Measurements from ENCODE around the gene UNC93B1.
A peak's percentile ranks its signal among the peaks of the same experiment; 100 is the strongest.

Gene UNC93B1

DNA sequence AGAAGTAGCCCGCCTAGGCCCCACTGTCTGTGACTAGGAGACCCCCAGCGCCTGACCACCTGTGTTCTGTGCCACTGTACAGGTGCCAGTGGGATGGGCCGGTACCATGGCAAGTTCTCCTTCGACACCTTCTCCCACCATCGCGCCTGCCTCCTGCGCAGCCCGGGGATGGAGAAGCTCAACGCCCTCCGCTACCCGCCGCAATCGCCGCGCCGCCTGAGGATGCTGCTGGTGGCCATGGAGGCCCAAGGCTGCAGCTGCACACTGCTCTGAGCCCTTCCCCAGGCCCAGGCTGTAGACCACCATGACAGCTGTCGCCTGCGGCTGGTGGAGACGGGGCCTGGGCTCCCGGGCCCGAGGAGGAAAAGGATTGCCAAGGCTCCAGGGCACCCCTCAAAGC is 23.8 kb upstream of the UNC93B1 start:
- DNase-seq (ENCODE audit: low read depth, low spot score): no peak
- H3K4me3 ChIP-seq (ENCODE audit: low read length): no peak overlapping the region

DNA sequence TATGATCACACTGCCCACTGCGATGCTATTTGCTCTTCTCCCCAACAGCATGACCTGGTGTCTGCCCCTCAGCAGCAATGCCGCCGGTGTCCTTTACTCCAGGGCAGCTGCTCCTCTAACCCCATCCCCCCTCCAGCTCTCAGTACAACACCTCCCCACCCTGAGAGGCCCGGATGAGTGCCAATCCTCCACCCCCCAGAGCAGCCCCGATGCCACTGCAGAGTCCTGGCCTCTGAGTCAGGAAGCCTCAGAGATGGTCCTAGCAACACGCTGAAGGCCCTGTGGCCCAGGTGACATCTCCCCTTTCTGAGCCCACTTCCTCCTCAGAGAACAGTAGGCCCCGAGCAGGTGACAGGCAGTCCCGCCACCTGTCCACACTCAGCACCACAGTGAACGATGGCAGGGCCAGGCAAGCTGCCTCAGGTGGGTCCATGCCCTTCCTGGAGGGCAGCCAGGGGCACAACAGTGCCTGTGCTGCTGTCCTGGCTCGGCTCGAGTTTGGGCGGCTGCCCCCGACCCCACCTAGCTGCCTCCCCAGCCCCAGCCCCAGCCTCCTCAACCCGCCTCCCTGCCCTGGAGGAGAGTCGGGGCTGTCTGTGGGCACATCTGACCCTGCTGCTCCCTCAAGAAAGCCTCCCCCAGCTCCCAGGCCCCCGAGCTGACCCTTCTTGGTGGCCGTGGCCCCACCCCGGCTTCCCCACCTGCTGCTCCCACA is 22.7 kb upstream of the UNC93B1 start:
- H3K4me3 ChIP-seq (ENCODE audit: low read length): no peak overlapping the region
- no peak for DNase-seq (ENCODE audit: low read depth, low spot score)

DNA sequence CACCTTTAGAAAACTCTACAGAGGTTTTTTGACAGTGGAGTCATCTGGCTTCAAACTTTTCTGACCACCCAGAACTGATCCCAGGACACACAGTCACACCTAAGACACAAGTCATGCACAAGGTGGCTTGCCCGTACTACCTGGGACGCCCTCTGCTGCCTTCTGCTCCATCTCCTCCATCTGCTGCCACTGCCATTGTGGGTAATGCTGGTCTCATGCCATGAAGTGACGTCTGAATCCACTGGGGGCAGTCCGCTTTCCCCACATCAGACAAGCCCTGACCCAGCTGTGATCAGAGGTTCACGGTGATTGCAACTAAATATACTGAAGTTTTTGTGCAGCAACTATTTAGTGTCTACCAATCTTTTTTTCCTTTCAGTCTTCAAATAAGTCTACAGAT is 21.1 kb upstream of the UNC93B1 start:
- DNase-seq (ENCODE audit: low read depth, low spot score): peak; percentile 60

DNA sequence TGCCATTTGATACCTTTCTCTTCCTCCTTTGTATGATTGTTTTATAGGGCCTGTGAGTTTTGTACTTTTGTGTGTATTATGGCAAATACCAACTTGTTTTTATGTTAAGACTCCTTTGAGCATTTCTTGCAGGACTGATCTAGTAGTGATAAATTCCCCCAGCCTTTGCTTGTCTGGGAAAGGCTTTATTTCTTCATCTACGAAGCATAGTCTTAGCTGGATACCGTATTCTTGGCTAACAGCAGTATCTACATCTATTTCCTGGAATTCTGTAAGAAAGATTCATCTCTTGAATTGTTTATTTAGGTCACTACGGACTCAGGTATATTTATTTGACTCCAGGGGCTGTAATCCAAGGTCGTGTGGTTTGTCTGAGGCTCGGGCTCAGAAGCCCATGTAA is 20.6 kb upstream of the UNC93B1 start:
- no peak for DNase-seq (ENCODE audit: low read depth, low spot score)
- H3K4me3 ChIP-seq (ENCODE audit: low read length): no peak overlapping the region

More for the DNA sequence above, 21.1 kb upstream of the UNC93B1 start:
- no peak overlapping the region for H3K4me3 ChIP-seq (ENCODE audit: low read length)

DNA sequence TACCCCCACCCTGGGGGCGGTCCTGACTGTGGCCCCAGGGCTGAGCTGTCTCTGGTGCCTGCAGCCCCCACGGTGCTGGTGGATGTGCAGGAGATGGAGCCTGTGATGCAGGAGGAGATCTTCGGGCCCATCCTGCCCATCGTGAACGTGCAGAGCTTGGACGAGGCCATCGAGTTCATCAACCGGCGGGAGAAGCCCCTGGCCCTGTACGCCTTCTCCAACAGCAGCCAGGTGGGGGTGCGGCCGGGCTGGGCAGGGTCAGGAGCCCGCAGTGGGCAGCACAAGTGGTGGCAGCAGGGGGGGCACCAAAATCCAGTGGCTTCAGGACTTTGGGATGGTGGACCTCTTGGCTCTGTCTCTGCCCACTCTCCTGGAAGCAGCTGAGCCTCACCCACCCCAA is 18.6 kb upstream of the UNC93B1 start:
- DNase-seq (ENCODE audit: low read depth, low spot score): no peak
- no peak overlapping the region for H3K4me3 ChIP-seq (ENCODE audit: low read length)

DNA sequence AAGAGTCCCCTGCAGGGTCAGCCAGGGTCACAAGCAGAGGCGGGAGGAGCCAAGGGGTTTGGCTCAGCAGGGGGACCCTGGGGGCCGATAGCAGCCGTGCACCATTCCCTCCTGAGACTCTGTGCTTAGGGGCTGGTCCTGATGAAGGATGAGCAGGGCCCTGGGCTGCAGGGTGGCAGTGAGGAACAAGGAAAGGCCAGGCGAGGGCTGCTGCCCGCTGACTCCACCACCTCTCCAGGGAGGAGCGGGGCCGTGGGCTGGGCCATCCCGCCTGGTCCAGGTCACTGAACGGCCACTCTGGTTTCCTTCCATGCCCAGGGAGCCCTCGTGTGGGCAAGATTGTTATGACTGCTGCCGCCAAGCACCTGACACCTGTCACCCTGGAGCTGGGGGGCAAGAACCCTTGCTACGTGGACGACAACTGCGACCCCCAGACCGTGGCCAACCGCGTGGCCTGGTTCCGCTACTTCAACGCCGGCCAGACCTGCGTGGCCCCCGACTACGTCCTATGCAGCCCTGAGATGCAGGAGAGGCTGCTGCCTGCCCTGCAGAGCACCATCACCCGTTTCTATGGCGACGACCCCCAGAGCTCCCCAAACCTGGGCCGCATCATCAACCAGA is 17.4 kb upstream of the UNC93B1 start:
- no peak overlapping the region for H3K4me3 ChIP-seq (ENCODE audit: low read length)
- DNase-seq (ENCODE audit: low read depth, low spot score): no peak

DNA sequence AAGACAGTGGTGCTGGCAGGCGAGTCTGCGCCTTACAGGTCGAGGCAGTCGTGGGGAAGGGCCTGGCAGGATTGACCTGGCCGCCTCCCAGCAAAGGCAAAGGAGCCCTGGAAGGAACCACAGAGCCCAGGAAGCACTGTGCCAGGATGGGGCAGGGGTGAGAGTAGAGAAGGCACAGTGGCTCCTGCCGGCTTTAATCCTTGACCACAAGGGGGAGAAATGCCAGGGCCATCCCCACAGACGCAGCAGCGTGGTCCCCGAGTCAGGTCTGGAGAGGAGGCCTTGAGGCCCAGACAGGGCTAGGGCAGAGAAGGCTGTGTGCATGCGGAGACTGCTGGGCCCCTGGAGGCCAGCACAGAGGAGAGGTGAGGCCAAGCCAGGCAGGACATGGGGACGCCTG is 16.7 kb upstream of the UNC93B1 start:
- H3K4me3 ChIP-seq (ENCODE audit: low read length): no peak overlapping the region
- DNase-seq (ENCODE audit: low read depth, low spot score): no peak

DNA sequence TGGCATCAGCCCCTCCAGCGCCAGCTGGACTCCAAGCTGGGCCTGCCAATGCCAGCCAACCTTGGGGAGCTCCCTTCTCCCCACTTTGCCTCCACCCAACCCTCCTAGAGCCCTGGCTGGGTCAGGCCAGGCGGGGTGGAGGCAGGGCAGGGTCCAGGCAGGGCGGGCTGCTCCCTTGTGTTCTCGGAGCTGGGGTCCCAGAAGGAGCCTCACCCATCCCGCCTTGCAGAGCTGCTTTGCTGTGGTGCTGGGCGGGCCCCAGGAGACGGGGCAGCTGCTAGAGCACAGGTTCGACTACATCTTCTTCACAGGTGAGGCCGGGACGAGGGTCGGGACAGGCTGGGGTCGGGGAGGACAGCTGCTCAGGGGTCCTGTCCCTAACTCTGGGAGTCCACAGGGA is 15.6 kb upstream of the UNC93B1 start:
- H3K4me3 ChIP-seq (ENCODE audit: low read length): no peak overlapping the region
- DNase-seq (ENCODE audit: low read depth, low spot score): no peak

DNA sequence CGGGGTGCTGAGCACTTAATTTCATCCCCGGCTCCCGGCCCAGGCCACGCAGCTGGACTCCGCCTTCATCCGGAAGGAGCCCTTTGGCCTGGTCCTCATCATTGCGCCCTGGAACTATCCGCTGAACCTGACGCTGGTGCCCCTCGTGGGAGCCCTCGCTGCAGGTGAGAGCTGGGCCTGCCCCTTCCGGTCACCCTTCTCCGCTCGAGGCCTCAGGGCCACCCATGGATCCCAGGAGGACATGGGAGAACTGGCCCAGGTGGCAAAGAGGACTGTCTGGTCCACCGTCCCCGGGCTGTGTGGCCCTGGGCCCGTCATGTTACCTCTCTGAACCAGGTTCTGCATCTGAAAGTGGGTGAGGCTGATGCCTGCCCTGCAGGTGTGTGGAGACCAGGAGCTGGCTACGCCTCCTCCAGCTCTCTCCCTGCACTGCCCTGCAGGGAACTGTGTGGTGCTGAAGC is 14.9 kb upstream of the UNC93B1 start:
- H3K4me3 ChIP-seq (ENCODE audit: low read length): no peak overlapping the region
- no peak for DNase-seq (ENCODE audit: low read depth, low spot score)

DNA sequence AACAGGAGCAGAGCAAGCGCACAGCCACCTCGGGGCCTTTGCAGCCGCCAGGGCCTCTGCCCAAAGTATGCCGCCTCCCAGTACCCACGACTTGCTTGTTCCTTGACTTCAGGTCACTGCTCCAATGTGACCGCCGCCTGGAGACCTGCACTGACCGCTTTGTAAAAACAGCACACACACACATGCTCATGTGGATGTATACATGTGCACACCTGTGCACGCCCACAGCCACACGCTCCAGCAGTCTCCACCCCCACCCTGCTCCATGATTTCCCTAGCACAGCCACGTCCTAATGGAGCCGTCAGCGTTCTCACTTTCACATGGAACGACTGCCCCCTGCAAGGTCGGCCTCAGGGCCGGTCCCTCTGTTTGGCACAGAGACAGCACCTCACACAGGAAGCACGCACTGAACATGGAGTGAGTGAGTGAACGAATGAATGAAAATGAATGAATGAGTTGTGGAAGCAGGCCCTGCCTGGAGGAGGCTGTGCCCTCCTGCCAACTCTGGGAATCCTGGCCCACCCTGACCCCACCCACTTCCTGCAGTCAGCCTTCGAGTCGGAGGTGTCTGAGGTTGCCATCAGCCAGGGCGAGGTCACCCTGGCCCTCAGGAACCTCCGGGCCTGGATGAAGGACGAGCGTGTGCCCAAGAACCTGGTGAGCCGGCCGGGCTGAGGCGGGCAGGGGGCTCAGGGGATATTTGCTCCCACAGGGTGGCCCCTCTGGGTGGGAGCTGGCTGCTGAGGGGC is 14.3 kb upstream of the UNC93B1 start:
- DNase-seq (ENCODE audit: low read depth, low spot score): no peak
- no peak overlapping the region for H3K4me3 ChIP-seq (ENCODE audit: low read length)

DNA sequence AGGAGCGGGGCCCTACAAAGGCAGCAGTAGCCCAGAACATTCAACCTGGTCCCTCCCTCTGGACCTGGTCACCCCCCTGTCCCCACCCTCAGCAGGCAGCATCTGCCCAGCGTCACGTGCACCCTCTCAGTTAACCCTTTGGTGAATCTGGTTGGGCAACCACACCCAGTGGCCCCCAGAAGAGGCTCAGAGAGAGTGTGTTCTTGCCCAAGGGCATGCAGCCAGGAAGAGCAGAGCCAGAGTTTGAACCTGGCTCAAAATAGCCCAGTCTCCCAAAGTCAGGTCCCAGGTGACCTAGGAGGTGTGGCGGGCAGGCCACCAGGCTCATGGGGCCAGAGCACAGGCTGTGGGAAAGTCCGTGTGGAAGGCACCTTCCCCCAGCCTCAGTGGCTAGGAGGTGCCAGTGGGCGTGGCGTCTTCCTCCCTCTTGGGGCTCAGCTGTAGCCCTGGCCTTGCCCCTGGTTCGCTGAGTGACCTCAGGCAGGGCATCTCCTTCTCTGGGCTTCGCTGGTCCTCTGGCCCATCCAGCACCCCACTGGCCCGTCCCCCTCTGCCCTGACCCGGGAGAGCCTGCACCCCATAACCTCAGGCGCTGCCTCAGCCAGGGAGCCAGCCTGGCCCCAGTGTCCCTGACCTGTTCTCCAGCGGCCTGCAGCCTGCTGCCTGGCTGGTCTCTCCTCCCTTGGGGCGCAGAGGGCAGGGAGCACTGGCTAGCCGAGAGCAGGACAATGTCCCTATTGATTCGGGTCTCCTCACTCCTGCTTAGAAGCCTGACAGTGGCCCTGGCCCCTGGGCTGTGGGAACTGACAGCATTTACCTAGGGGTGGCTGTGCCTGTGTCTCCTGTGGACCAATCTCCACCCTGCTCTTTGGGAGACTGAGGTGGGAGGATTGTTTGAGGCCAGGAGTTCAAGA is 13.3 kb upstream of the UNC93B1 start:
- DNase-seq (ENCODE audit: low read depth, low spot score): no peak
- no peak overlapping the region for H3K4me3 ChIP-seq (ENCODE audit: low read length)

DNA sequence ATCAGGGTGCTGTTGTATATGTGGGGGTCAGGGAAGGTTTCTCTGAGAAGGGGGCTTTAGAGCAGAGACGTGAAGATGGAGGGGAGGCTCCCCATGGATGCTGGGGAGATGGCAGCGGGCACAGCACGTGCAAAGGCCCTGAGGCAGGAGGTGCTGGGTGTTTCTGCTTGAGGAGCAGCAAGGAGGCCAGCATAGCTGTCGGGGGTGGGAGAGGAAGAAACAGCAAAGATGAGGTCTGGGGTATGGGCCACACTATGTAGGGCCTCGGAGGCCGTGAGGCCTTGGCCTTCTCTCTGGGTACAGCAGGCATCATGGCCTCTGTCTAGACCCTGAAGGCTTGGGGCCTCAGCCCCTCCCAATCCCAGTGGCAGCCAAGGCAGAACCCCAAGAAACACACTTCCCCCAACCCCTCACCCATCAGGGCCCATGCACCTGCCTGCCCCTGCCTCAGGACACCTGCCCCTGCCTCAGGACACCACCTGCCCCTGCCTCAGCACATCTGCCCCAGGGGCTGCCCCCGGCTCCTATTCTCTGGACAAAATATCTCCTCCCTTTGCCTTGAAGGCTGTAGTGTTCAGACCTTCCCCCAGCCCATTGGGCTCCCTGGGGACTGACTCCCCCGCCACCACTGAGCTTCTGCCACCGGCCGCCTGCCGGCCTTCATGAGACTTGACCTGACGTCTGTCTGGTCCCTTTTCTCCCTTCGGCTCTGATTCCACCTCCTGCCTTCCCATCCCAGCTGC is 12.4 kb upstream of the UNC93B1 start:
- DNase-seq (ENCODE audit: low read depth, low spot score): no peak
- H3K4me3 ChIP-seq (ENCODE audit: low read length): no peak overlapping the region

DNA sequence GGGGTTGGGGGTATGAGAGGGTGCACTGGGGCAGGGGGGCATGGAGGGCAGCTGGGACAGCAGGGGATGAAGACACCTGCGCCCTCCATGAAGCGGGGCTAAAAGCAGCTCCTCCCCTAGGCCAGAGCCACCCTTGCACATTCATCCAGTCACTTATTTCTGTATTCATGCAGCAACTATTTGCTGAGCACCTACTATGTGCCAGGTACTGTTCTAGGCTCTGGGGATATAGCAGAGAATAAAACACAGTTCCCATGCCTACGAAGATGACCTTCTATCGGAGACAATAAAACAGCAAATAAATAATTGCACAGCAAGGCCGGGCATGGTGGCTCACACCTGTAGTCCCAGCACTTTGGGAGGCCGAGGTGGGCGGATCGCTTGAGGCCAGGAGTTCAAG is 11.6 kb upstream of the UNC93B1 start:
- H3K4me3 ChIP-seq (ENCODE audit: low read length): no peak overlapping the region
- no peak for DNase-seq (ENCODE audit: low read depth, low spot score)

DNA sequence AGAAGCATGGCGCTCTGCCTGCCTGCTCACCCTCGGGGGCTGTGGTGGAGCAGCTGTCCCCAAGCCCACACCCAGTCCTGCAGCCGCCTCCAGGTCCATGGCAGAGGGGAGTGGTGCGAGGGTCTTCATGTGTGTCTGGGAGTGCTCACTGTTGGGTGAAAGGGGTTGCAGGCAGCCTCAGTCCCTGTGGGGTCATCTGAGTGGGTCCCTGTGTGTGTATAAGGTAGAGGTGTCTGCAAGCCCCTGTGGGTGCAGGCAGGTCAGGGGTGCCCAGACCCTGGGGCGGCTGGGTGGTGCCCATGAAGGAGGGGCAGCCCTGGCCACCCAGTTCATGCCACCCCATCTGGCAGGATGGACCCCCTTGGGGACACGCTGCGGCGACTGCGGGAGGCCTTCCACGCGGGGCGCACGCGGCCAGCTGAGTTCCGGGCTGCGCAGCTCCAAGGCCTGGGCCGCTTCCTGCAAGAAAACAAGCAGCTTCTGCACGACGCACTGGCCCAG is 11.1 kb upstream of the UNC93B1 start:
- H3K4me3 ChIP-seq (ENCODE audit: low read length): no peak overlapping the region
- DNase-seq (ENCODE audit: low read depth, low spot score): no peak

DNA sequence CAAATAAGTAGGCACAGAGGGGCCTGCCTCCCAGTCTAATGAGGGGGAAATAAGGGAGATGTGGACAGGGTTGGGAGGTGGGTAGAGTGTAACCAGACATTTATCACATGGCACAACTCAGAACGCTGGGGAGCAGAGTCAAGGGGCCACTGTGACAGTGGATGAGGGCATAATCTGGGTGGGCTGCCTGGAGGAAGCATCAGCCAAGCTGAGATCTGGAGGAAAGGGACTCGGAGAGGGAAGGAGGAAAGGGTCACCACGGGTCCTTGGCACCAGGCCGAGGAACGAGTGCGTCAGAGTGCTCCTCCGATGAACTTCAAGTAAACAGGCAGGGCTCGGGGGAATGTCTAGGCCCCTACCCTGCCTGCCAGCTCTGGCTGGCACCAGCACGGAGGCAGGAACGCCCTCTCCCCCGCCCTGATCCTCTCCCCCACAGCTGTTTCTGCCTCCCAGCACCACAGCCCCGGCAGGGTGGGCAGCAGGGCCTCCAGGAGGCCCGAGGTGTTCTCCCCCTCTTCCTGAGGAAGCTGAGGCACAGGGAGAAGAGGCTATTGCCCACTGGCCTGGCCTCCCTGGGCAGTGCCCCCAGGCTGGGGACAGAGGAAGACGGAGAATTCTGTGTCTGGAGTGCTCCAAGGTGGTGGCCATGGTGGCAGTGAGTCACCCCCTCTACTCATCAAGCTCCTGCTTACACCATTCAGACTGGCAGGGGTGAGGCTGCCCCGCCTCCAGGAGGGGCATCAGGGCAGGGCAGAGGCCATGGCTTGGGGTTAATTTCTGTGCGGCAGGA is 10.5 kb upstream of the UNC93B1 start:
- no peak for DNase-seq (ENCODE audit: low read depth, low spot score)
- H3K4me3 ChIP-seq (ENCODE audit: low read length): no peak overlapping the region

DNA sequence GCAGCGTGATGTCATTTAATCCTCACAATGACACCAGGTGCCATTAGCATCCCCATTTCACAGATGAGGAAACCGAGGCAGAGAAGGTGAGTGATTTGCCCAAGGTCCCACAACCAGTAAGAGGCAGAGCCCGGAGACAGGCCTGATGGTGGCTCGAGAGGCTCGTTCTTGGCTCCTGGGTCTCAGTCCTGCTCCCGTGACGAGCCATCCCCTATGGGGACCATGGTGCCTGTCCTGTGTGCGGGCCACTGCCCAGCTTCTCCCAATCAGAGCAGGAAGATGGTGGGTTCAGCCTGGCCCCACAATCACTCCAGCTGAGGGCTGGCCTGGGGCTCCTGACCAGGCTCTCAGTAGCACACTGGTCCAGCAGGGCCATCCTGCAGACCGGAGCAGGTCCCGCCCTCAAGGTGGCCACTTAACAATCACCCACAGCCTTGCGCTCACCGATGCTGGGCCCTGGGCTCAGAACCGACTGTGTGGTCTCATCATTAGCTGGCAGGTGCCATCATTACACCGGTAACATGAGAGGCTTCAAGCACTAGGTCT is 9.8 kb upstream of the UNC93B1 start:
- H3K4me3 ChIP-seq (ENCODE audit: low read length): no peak overlapping the region
- no peak for DNase-seq (ENCODE audit: low read depth, low spot score)

DNA sequence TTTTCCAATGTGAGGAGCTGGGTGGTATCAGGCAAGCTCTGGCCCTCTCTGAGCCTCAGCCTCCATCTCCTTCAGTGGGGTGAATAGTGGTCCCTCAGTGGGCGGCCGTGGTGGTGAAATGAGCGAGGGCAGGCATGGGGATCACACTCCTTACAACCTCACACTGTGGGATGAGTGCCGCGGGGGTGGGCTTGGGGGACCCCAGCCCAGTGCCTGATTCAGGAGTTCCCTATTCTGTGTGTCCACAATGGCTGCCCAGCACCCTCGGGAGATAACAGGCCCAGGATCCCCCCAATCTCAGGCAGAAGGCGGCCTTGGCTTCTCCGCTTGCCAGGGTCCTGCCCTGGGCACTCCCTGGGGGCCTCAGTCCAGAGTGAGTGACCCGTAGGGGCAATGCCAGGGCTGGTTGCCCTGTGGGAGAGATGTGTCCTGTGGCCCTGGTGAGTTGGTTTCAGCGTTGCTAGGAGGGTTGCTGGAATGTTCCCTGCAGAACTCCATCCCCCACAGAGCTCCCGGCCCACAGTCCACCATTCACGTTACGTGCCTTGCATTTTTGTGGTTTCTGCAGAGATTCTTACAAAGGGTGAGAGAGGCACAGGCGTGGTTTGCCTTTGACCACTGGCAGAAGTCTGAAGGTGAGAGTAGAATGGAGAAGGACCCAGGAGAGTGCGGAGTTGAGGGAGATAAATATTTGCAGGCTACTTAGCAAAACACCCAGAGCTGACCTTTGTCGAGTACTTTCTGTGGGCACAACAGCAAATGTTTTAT is 9.1 kb upstream of the UNC93B1 start:
- no peak for DNase-seq (ENCODE audit: low read depth, low spot score)
- no peak overlapping the region for H3K4me3 ChIP-seq (ENCODE audit: low read length)

Data from Jurkat, Clone E6-1 (cell line).